Lung microvascular endothelial cell (primary cell): ENCODE measurements around the gene TK2. TPM values are rescaled to one million over a fixed set of nuclear protein-coding genes. Genes with fewer than 3 reads are reported as not detected.

Experiments used
- DNase-seq, 2 donors: peaks; one replicate each; pipeline versions ENCODE4 v3.0.0 to v3.0.0-alpha.2; 2010; ENCODE audit warnings: low read depth in 2 of 2
- total RNA-seq: library from RNA; depleted of rRNA; stranded (reverse); fragments of >200 nt; gene quantifications from 2 replicates; pipeline ENCODE4 v1.2.1, GENCODE V29; 2014

Gene TK2
- total RNA-seq, 1 donor from 2014 or later: 29.2 TPM

DNA sequence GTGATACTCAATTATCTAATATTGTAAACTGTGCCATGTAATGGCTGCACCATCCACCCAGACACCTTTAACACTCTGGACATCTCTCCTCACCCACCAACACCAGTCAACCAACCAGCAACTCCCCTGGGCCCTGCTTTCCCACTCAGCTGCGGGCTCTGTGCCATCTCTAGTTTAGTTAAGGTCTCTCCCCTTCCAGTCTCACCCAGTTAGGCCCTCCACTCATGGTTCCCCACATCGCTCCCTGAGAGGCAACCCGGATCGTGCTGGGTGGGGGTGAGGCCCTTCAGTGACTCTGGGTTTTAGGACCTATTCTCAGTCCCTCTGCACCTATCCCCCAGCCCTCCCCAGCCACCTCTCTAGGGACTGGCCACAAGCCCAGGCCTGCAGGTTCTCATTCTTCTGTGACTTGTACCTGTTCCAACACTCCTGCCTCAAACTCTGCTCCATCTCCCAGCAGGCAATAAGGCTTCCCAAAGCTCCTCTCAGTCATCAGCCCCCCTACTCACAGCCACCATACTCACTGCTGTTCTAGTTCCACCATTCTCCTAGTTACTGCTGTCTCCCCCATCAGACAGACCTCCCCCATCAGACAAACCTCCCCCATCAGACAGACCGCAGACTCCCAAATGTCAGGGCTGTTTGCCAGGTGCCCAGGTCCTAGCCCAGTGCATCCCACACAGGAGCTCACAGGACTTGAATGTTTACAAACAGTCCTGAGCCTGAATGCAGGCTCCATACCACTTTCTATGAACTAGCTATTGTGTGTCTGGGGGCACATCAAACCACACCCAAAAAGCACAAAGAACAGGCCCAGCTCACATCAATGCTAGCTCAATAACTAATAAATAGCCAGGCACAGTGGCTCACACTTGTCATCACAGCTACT, 2.6 kb downstream of the TK2 start:
- DNase-seq: no peak

DNA sequence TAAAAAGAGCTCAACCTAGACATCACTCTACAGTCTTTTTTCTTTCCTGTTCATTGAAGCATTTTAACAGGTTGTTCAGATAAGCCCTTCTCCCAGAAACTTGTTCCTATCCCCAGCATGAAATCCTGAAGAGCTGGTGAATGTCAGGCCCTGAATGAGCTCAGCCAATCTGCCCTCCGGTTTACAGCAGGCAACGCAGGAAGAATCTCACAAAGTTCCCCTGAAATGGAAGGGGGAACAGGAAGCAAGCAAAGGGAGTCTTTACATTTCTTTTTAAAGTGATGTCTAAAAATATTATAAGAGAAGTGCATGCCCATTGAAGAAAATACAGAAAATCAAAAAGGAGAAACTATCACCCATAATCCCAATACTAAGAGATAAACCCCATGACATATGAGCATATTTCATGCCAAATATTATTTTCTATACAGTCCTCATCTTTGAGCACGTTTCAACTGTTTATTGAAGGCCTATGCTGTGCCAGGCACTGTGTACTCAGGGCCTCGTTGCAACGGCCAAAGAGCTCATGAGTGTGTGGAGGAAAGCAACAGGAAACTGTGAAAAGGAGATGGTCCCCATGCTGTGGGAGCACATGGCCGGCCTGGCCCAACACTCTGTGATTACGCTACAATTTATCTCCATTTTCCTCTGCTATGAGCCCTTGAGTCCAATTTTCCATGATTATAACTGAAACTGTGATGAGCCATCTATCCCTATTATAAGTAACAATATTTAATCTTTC, 5.7 kb downstream of the TK2 start:
- DNase-seq: no peak

DNA sequence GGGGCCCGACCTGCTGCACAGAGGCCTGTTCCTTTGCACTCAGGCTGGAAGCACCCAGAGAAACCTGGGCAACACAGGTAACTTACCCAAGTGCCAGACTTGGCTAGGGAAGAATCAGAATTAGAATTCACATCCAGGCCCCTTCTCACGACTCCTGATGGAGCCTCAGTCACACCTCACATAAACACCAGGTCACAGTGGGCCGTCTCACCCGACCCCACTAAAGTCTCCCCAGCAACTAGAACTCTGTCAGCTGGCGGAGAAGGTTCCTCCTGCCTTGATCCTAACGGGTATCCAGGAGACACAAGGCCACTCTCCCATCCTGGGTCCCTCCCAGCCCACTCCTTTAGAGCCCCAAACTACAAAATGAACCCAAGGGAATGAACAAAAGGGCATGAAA, 6.4 kb downstream of the TK2 start:
- DNase-seq: no peak

DNA sequence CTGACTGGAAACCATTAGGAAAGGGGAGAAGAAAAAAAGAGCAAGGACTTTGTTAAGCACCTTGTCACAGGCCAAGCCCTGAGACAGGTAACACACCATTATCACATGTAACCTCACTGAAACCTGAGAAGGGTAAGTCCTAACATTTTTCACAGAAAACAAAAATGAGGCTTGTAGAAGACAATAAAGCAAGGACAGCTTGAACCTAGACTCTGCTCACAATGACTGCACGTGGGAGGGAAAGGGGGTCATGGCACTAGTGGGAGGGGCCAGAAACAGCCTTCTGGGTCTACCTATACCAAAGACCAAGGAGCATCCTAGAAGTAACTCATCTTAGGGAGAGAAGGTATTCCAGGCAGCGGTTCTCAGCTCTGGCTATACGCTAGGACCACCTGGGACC, 7.5 kb downstream of the TK2 start:
- DNase-seq: no peak

DNA sequence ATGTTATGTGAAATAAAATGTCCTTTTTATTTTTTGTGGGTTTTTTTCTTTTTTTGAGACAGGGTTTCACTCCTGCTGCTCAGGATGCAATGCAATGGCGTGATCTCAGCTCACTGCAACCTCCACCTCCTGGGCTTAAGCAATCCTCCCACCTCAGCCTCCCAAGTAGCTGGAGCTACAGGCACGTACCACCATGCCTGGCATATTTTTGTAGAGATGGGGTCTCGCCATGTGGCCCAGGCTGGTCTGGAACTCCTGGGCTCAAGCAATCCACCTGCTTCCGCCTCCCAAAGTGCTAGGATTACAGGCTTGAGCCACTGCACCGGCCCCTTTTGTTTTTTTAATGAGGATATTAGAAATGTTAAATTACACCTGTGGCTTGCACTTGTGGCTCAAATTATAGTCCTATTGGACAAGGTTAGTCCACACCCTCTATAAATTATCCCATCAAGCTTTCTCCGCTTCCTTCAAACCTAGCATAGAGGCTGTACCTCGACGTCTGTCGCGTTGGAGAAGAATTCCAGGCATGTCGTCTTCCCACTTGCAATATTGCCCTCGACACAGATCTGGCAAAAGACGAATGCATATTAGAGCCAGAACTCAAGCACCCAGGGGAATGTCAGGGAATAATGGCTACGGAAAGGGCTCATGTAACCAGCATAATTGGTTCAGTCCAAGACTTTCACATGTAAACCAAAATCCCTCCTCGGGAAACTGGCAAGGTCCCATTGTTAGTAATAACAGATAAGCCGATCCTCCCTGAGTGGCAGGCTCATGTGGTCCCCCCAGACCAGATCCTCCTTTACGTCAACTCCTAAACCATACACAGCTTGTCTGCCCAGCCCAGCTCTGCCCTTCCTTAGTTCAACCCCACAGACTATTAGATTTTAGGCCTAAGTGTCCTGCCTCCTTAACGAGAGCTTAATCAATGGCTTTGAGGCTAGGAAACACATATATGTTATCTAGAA, 8.2 kb downstream of the TK2 start:
- no peak for DNase-seq

DNA sequence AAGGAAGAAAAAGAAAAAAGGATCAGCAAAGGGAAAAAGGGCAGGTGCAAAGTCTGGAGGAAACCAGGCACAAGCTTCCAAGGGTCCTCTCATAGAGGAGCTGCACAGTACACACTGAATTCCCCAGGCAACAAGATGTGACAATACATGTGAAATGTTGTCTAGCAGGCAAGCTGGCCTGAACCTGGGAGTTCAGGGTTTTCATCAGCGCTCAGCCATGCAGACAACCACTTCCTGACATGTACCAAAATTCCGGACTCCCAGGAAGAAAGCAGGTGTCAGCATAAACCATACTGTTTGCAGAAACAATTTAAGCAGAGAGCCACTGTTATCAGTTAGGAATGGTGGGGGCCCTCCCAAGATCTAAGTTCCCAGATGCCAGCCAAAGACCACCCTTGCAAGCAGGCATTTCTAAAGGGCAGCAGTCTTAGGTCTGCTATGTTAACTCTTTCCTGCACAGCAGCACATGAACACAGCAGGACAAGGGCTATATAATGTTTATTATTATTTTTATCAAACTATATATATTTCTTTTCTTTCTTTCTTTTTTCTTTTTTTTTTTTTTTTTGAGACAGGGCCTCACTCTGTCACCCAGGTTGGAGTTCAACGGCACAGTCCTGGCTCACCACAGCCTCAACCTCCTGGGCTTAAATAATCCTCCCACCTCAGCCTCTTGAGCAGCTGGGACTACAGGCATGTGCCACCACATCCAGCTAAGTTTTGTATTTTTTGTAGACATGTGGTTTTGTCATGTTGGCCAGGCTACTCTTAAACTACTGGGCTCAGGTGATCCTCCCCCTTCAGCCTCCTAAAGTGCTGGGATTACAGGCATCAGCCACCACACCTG, 10.1 kb downstream of the TK2 start:
- DNase-seq: peak in 1 of 2 donors; percentile 29

DNA sequence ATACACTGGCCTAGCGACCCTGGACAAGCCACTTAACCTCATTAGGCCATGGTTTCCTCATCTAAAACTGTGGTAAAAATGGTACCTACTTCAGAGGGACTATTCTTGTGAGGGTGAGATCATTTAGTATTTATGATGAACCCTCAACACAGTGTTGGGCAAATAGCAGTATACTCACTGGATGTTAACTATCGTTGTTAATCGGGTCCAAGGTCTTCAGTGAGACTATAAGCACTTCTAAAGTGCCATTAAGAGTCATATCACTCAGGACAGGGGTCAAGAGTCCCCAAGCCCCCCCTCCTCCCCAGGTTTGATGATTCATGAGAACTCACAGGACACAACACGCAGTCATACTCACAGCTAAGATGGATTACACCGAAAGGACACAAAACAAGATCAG, 11.0 kb downstream of the TK2 start:
- DNase-seq: no peak

DNA sequence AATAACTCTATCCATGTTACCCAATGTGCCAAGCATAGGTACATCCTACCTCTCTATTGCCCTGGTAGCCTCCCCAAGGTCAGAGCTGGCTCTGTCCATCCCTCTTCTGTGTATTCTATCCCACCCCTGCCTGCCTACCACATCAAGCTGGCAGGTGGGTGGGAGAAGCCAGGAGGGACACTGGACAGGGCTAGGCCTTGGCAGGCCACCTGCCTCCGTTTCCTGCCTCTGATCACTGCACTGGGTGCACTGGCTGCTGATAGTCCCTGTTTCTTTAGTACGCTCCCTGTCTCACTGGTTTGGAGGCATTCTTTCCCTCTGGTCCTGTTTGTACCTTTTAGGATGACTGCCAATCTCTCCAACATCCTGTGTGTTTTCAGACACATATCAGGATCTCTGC, 12.7 kb downstream of the TK2 start:
- DNase-seq: no peak

DNA sequence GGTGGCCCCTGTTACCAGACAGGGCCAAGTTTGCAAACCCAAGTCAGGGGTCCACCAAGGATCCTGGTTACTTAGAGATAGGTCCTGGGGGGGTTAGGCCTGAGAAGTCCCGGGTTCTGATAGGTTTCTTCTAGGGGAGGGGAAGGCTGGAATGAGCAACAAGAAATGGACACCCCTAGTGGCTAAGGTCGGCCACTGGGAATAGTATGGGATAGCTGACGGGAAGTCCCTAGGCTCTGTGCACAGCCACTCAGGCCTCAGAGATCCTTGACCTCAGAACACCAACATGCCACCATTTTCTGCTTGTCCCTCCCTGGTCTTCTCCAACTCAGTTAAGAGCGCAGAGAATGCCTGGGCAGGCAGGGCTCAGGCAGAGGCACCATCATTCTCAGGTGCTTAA, 13.4 kb downstream of the TK2 start:
- no peak for DNase-seq

DNA sequence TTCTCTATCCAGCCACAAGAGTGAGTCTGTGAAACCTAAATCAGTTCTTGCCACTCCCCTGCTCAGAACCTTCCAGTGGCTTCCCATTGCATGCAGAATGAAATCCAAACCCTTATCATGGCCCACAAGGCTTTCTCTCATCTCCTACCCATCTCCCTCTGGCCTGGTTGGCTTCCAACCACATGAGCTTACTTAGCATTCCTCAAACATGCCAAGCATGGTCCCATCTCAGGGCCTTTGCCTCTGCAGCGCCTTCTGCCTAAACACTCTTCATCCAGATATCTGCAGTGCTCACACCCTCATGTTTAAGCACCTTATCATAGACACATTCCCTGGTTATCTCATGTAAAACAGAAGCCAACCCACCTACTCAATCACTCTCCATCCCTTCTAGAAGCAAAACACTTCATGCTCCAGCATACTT, 15.5 kb downstream of the TK2 start:
- DNase-seq: no peak

DNA sequence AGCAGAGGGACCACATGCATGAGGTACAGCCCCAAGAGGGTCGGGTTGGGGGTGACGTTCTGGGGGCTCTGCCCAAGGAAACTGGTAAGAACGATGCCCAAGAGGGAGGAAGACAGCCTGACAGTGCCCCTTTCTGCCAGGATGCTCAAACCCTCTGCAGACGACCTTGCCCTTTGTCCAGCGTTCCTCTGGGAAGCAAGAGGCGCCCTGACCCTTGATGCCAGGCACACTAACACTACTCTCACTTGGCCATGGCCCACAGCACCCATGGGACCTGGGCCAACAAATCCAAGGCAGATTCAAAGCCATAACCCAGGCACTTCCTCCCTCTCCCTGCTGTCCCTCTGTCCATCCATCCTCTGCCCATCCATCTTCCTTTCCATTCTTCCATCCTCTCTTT, 20.4 kb downstream of the TK2 start:
- DNase-seq: no peak

DNA sequence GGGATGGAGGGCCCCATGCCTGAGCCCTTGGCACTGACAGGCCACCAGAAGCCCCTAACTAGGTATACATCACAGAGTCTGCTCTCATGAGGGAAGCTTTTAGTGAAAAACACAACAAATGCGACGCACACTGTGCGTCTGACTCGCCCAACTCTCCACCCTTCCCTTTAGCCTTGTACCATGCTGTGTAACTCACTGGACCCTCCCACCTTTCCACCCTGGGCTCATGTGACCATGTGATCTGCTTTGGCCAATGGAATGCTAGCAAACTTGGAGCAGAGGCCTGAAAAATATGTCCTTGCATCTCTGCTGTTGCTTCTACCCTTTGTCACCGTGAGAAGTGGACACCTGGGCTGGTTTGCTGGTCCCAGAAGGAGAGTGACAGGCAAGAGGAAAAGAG, 21.6 kb downstream of the TK2 start:
- DNase-seq: no peak

DNA sequence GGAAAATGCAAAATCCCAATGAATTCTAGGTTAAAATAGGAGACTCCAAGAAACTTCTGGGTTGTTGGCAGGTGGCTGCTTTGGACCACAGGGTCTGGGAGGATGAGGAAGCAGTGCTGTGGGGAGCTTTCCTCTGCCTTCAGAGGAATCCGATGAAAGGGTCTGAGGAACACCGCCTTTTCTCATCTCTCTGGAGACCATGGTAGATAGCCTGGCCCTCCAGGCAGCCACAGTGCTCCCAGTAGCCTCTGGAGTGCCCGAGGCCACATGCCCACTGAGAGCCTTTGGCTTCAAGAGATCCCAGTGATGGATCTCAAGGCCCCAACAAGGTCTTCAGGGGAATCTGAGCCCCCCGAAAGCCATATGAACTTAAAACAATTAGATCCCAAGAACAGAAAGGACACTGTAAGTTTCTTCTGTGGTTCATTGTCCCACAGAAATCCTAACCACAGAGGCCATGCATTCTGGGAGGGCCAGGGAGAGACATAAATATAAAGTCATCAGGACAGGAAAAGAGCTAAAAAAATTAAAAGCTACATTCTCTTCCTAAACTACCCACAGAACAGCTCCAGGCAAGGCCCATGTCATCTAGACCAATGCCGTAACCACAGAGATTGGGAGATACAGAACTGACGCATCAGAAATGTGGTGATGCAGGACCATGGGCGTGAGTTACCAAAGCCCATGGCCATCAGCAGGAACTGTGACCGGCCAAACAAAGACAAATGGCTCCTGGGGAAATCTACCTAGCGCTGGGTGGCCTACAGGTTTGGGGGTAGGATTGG, 24.3 kb downstream of the TK2 start:
- DNase-seq: peak in 1 of 2 donors; percentile 45

DNA sequence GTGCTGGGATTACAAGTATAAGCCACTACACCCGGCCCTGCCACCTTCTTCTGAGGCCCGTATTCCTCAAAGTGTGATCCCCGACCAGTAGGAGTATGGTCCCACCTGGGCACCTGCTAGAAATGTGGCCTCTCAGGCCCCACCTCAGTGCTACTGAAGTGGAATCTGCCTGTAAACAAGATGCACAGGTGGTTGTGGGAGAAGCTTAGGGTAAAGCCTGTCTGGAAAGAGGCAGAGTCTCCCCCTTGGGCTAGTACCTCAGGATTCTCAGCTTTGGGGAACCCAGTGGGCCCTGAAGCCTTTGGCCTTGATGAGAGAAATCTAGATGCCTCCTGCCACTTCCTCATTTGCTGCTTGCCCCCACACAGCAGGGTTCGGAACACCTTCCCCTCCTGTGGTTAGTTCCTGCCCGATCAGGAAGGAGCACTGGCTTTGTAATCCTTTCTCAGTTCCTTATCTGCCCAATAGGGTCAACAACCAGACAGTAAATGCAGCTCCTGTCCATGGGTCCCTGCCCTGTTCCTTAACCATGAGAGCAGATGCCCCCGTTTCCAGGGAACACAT, 25.2 kb downstream of the TK2 start:
- peak in 1 of 2 donors; percentile 22 for DNase-seq

DNA sequence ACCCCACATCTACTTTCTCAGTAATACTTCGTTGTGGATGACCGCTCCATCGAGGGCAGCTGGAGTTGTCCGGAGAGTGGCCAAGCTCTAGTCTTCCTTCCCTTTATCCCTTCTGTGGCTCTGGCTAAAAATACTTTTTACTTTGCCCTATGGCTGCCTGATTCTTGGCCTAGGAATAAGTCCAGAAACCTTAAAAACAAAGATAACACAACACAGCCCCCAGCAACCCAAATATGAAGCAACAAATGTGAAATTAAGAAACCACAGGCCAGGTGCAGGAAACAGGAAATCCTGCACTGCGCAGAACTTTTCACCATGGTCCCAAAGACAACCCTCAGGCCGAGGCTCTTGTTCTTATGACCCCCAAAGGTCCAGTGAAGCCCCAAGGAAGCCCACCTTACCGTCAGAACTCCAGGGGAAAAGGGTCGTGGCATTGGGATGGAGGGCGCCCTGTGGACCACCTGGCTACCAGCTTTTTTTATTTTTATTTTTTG, 26.0 kb downstream of the TK2 start:
- DNase-seq: peak; percentile 28 to 61

DNA sequence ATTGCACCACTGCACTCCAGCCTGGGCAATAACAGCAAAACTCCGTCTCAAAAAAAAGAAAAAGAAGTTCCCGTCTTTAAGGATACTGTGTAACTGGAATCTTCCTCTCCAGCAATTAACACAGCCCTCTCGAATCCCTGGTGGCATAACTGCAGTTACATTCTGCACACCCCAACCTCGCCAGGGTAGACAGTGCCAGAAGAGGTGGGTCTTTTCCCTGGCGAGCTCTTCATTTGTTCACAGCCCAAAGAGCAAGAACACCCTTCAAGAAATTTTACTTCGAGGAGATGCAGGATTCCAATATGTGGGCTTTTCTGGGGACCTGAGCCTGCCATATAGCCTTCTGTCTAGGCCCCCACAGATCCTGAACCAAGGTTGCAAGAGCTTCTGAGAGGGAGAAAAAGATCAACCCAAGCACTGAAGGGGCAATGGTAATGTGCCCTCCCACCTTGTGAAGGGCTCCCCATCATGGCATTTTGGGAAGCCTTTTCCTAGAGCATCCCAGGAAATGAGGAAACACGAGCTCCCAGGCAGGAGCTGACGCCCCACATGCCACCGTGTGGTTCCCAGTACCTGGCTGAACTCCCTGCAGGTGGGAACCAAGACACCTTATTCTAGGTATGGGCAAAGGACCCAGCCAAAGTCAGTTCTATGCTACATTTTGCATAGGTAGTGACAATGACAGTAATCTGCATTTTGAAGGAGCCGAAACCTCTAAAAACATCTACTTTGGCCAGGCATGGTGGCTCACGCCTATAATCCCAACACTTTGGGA, 26.9 kb downstream of the TK2 start:
- DNase-seq: no peak

DNA sequence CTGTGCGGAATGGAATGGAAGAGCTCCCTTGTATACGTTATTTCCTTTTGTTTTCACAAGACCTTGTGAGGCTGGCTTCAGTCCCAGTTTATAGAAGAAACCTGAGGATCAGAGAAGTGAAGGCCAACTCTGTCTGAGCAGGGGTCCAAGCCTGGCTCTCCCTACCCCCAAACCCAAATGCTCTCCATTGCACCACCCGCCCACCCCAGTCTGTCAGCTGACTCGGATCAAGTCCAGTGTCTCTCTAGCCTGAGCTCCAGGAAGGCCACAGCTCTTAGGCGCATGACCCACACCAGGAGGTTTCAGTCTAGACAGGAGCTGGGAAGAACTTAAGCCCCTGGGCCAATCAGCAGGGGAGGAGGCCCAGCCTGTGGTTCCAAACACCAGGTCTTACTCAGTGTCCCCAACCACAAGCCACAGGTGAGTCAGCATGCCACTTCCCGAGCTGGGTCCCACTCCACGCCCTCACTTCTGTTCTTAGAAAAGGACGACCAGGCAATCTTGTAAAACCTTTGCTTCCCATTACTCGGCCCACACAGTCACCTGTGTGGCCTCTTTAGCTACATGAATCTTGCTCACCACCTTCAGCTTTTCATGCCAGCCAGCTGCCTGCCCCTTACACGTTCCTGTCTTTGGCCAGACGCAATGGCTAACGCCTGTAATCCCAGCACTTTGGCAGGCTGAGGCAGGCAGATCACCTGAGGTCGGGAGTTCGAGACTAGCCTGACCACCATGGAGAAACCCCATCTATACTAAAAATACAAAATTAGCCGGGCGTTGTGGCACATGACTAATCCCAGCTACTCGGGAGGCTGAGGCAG, 27.8 kb downstream of the TK2 start:
- peak; percentile 47 to 61 for DNase-seq

DNA sequence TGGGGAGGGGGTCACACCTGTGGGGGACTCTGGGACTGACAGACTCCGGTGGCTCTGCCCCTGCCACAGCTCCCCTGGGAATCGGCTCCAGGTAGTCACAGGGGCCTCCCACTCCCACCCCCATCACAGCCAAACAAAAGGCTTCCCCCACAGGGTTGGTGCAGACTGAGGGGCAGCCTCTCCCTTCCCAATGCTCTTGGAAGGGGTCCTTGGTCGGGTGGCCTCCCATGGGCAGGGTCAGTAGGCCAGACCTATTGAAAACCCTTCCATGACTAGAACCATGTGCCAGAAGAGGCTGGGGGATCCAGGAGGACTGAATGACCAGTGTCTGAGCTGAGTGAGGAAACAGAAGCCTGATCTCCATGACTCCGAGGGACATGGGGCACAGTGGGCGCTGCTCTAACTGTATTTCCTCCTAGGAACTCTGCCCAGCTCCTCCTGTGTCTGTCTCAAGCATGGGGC, 28.6 kb downstream of the TK2 start:
- DNase-seq: no peak
